Stimulated activated CD4-positive, alpha-beta T cell treated with anti-CD3 and anti-CD28 coated beads, Interleukin-2, amount 100 ng/mL, for 4 hours (primary cell): ENCODE measurements around the gene LAPTM5.
"Not testable (repeated sequence)": the region's sequence is repeated elsewhere in the genome, so short reads cannot be mapped to it uniquely, and the experiment has no call there.

Source experiments
- DNase-seq: peaks from one replicate; pipeline ENCODE4 v3.0.0-alpha.2; 2020; ENCODE audit warnings: low read depth

LAPTM5 gene

GRCh38 chr1:30757352-30758120, at the start of gene LAPTM5:
LAPTM5 (minus strand) TSS chr1:30757774; CDS start chr1:30757745, 29 bp downstream.
- no peak for DNase-seq

GRCh38 chr1:30806381-30807317, 49.1 kb upstream of the LAPTM5 start:
- DNase-seq, result no peak

- DNase-seq, result no peak
Measured at GRCh38 chr1:30805304-30806003, 47.9 kb upstream of the LAPTM5 start.

GRCh38 chr1:30804822-30805221, 47.2 kb upstream of the LAPTM5 start:
- no peak for DNase-seq

- DNase-seq, result no peak
Measured at GRCh38 chr1:30804352-30804751, 46.8 kb upstream of the LAPTM5 start.

GRCh38 chr1:30803562-30803961, 46.0 kb upstream of the LAPTM5 start:
- no peak for DNase-seq

GRCh38 chr1:30801771-30802198, 44.2 kb upstream of the LAPTM5 start:
- DNase-seq, result peak; percentile 63

- no peak for DNase-seq
Measured at GRCh38 chr1:30799233-30799511, 41.6 kb upstream of the LAPTM5 start.

- DNase-seq, result no peak
Measured at GRCh38 chr1:30798389-30799232, 41.0 kb upstream of the LAPTM5 start.

- DNase-seq, result no peak
Measured at GRCh38 chr1:30795026-30795425, 37.5 kb upstream of the LAPTM5 start.

GRCh38 chr1:30794260-30794659, 36.7 kb upstream of the LAPTM5 start:
- DNase-seq, result no peak

GRCh38 chr1:30793209-30793608, 35.6 kb upstream of the LAPTM5 start:
- no peak for DNase-seq

GRCh38 chr1:30791868-30792267, 34.3 kb upstream of the LAPTM5 start:
- DNase-seq, result no peak

GRCh38 chr1:30790850-30791778, 33.5 kb upstream of the LAPTM5 start:
- no peak for DNase-seq

GRCh38 chr1:30790256-30790525, 32.6 kb upstream of the LAPTM5 start:
- not testable (repeated sequence) for DNase-seq

- DNase-seq, result no peak
Measured at GRCh38 chr1:30789388-30790255, 32.0 kb upstream of the LAPTM5 start.

- DNase-seq, result no peak
Measured at GRCh38 chr1:30788580-30789387, 31.2 kb upstream of the LAPTM5 start.

GRCh38 chr1:30787856-30788495, 30.4 kb upstream of the LAPTM5 start:
- DNase-seq, result no peak
